ENCODE data around the gene SAMD8.

GRCh38 chr10:75110006-75110632 lies 1.3 kb upstream of the SAMD8 start:
- TF ChIP-seq CTCF (IDR thresholded peaks at IDR 0.05), result no peak
- TF ChIP-seq POLR2A (IDR thresholded peaks at IDR 0.05), result no peak

All from Peyer's patch (tissue), 4 donors.